ENCODE measurements around the gene CDC42EP2. TPM values are rescaled to one million over a fixed set of nuclear protein-coding genes. Genes with fewer than 3 reads are reported as not detected.
A peak's percentile ranks its signal among the peaks of the same experiment; 100 is the strongest.

The CDC42EP2 gene, protein sequence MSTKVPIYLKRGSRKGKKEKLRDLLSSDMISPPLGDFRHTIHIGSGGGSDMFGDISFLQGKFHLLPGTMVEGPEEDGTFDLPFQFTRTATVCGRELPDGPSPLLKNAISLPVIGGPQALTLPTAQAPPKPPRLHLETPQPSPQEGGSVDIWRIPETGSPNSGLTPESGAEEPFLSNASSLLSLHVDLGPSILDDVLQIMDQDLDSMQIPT
- total RNA-seq, result 3.5 TPM

- peak; percentile 94 for ATAC-seq
Measured at GRCh38 chr11:65314501-65315203, at the start of gene CDC42EP2. TSS of gene CDC42EP2 (plus strand) at chr11:65314866. CDS start at chr11:65320899, 6,033 bp downstream.

DNA sequence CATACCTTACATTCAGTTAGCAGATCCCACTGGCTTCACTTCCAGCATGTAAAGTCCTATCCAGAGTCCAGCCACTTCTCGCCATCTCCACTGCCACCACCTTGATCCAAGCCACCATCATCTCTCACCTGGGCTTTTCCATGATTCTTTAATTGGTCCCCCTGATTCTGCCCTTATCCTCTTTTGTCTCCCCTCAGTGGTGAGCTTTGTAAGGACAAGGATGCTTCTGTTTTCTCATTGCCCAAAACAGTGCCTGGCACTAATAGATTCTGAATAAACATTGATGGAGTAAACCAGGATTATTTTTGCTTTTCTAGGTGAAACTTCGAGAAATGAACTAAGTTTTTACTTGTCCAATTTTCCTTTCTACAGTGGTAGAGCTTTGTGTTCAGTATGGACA lies 48.5 kb upstream of the CDC42EP2 start:
- no peak for DNase-seq (ENCODE audit: low spot score)

More at GRCh38 chr11:65314501-65315203, at the start of gene CDC42EP2:
- peak; percentile 95 for DNase-seq (ENCODE audit: low spot score)

DNA sequence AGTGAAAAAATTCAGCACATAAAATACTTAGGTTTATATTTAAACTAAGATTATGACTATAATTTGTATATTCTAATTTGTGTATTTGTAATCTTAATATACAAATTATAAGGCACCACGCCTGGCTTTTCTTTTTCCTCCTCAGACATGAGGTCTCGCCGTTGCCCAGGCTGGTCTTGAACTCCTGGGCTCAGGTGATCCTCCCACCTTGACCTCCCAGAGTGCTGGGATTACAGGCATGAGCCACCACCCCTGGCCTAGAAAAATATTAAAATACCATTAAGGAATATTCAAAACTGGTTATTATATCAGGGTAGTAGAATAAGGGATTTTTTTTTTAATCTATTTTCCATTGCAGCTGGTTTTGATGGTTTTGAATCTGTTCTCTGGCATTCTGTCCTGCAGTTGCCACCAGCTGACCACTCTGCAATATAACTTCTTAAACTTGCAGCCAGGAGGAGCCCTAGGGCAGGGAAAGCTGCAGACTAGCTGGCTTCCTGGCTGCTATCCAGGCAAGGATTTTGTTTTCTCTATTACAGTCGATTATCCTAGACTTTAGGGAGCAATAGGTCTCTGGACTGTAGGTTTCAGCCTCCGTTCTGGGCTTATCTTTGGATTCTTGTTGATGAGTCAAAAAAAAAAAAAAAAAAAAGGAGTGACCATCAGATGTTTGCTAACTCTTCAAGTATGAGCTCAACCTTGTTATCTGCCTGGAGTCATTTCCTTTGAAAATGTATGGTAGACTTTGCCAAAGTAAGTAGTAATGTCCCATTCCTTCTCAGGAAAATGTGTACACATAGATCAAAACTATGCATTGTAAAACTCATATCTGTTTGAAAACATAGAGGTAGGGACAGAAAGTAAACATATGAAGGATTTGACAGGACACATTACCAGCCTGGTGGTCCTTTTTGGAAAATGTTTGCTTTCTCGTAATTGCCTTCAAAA lies 39.7 kb upstream of the CDC42EP2 start:
- DNase-seq (ENCODE audit: low spot score) (peak; percentile 85), ATAC-seq (peak; percentile 96)

More for the DNA sequence above, 48.5 kb upstream of the CDC42EP2 start:
- ATAC-seq, result no peak

DNA sequence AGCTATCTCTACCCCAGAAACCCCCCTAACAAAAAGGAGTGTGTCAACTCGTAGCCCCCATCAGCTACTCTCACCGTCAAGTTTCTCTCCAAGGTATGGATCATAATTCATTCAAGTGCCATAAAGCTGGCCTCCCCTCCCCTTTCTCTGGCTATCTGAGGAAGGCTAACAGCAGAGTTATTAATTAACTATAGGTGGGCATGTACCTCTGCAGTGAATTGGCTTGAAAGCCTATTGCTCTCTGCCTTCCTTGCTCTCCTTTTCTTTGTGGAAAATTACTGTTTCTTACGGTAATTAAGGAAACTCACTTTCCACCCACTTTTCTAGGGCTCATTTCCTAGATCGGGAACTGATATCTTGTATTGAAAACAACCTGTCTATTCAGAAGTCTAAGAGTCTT lies 38.8 kb upstream of the CDC42EP2 start:
- DNase-seq (ENCODE audit: low spot score), result no peak
- ATAC-seq, result peak; percentile 77

GRCh38 chr11:65277631-65278277 lies 36.9 kb upstream of the CDC42EP2 start:
- no peak for DNase-seq (ENCODE audit: low spot score)

GRCh38 chr11:65278356-65278755 lies 36.3 kb upstream of the CDC42EP2 start:
- ATAC-seq, result no peak

More at GRCh38 chr11:65277631-65278277, 36.9 kb upstream of the CDC42EP2 start:
- no peak for ATAC-seq

DNA sequence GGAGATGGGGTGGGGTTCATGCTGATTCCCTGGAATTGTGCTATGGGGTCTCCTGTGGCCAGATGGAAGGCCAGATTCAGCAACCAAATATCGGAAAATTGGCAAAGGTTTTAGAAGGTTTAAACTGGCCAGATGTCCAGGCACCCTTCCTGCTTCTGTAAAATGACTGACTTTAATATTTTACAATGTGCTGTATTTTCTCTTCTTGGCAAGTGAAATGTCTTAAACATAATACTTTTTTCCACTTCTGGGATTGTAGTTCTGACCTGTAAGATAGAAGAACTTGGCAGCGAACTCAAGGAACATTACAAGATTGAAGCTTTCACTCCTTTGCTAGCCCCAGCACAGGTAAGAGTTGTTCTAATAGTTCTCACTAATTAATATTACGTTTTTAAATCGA lies 35.4 kb upstream of the CDC42EP2 start:
- ATAC-seq (no peak), DNase-seq (ENCODE audit: low spot score) (no peak)

More at GRCh38 chr11:65278356-65278755, 36.3 kb upstream of the CDC42EP2 start:
- no peak for DNase-seq (ENCODE audit: low spot score)

DNA sequence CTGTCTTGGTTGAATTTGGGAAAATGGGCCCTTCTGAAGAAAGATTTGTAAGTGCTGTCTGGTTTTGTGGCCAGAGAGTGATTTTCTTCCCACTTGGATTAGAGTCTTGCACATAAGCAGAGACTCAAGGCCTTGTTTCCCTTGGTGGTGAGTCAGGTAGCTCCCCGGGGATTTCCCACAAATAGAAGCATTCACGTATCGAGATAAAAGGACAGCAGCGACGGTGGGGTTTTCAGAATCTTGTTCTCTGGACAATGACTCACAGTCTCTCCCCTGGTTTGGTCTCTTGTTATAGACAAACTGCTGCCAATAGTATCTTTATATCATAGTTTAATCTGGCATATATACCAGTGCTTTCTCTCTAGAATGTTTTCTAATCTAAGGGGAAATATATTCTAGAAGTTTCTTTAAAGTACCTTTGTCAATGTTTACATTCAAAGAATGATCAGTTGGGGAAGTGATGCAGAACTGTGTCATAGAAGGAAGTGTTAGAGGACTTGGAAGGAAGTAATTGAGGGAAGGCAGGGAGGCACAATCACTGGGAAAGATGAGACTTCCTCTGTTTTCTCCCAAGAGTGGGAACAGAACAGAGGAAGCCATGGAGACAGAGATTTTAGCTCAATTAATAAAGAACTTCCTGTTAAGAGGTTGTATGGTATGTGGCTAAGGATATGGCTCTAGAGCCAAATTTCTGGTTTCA lies 34.8 kb upstream of the CDC42EP2 start:
- ATAC-seq (no peak), DNase-seq (ENCODE audit: low spot score) (no peak)

DNA sequence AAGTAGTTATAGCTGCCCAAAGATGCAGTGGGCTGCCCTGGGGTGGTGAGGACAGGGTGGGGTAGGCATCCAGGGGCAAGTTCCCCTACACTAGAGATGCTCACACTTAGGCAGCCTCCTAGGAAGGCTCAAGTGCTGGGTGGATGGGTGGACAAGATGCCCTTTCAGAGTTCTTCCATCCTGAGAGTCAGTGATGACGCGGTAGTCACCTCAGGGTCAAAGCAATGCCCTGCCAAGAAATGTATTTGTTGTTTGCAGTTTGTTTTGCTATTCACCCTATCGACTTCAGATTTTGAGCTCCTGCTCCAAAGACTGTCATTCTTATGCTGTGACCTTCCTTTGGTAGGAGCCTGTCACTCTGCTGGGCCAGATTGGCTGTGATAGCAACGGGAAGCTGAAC lies 34.0 kb upstream of the CDC42EP2 start:
- ATAC-seq (no peak), DNase-seq (ENCODE audit: low spot score) (no peak)

GRCh38 chr11:65286686-65287085 lies 28.0 kb upstream of the CDC42EP2 start:
- ATAC-seq (no peak), DNase-seq (ENCODE audit: low spot score) (no peak)

DNA sequence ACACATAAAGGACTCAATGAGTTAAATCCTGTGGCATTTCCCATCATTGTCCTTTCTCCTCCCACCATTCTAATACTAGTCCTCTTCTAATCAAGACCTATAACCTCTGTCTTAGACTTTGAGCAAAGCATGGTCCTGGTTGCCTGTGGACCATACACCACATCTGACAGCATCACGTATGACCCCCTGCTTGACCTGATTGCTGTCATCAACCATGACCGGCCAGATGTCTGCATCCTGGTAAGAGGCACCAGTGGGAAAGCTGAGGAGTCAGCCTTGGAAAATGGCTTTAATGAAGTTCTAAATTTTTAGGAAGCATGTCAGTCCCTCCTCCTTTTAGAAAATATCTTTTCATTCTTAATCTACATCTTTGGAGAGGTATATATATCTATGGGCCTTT lies 27.1 kb upstream of the CDC42EP2 start:
- no peak for ATAC-seq
- DNase-seq (ENCODE audit: low spot score), result no peak

DNA sequence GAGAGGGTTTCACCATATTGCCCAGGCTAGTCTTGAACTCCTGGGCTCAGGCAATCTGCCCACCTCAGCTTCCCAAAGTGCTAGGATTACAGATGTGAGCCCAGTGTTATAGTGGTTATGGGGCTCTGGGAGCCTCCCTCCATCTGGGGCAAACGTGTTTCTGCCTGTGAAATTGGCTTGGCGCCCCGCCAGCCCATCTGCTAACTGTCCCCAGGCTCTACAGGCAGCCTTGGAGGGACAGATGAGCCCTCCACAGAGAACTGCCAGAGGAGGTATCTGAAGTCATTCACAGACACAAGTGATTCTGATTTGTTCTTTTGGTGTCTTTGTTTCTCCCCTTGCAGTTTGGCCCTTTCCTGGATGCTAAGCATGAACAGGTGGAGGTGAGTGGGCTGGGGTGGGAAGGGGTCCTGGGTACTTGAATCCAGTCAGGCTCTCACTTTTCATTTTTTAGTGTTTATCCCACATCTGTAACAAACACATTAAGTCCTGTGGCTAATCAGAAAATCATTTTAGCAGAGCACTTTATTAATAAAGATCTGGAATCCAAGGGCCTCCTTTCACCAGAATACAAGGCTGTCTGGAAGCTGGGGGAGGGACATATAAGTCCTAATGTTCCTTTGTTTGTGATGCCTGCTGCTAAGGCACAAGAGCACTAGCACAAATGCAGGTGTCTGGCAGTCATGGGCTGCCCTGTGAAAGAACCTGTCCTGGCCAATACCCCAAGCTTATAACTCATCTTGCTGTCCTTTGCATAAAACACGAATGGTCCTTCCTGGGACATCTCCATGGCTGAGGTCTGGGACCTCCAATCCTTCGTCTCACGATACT lies 25.7 kb upstream of the CDC42EP2 start:
- DNase-seq (ENCODE audit: low spot score), result no peak
- no peak for ATAC-seq

DNA sequence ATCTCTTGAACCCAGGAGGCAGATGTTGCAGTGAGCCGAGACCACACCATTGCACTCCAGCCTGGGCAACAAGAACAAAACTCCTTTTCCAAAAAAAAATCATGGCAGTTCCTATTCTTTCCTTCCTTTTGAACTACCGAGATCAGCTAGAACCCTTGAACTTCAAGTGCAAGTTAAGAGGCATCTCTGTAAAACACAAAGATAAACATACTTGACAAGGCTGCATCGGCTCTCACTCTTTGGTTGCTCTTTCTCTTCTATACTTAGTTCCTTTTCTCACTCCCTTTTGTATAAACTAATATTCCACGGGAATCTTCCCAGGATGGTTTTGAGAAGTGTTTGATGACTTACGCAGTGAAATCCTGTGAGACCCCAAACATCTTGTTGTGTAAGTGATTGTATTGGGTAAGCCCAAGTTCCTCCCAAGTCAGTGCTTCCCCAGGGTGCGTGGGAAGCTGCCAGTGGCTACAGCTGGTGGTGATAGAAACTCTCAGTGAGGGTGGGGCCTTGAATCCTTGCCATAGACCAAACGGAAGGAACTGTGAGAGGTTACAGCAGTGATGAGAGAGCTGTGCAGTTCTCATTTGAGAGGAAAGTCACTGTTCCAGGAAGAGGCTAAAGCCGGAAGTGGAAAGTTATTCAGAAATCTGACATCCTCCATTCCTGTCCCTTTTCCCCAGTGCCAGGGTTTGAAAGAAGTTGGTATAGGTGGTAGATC lies 24.1 kb upstream of the CDC42EP2 start:
- ATAC-seq (peak; percentile 77), DNase-seq (ENCODE audit: low spot score) (peak; percentile 67)

- peak; percentile 16 for ATAC-seq
- DNase-seq (ENCODE audit: low spot score), result no peak
Measured at GRCh38 chr11:65291613-65292012, 23.1 kb upstream of the CDC42EP2 start.

- DNase-seq (ENCODE audit: low spot score), result no peak
- ATAC-seq, result no peak
Measured at GRCh38 chr11:65292890-65293289, 21.8 kb upstream of the CDC42EP2 start.

GRCh38 chr11:65293909-65294381 lies 20.7 kb upstream of the CDC42EP2 start:
- no peak for ATAC-seq
- no peak for DNase-seq (ENCODE audit: low spot score)

GRCh38 chr11:65295001-65295400 lies 19.7 kb upstream of the CDC42EP2 start:
- ATAC-seq (no peak), DNase-seq (ENCODE audit: low spot score) (no peak)

DNA sequence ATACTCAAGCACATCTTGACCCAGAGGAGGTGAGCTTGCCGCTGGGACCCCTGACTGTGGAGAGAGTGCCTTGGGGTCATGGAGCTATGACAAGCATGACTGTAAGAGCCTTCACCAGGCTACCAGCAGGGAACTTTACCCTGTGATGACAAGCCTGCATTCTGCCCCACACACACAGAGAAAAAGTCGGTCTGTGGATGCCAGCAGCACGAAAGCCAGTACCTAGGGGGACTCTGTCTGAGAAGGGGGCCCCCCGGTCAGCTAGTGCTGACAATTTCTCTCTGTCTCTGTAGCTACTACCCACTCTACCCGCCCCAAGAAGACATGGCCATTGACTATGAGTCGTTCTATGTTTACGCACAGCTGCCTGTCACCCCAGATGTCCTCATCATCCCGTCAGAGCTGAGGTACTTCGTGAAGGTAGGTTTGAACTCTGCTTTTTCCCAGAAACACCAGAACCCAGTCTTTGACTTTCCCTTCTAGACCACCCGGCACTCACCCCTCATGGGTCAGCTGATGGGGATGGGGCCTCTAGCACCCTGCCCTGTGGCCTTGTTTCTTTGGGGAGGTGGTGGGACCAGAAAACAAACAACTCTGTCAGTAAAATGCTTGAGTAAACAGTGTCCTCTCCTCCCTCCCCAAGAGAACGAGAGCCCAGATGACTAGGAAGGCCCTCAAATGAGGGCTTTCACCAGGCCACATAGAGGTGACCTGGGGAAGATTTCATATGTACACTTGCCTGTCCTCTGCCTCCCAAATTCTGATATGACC lies 18.9 kb upstream of the CDC42EP2 start:
- DNase-seq (ENCODE audit: low spot score), result no peak
- ATAC-seq, result no peak
